Measurements from ENCODE around the gene CYSRT1.
"Not testable (repeated sequence)": the region's sequence is repeated elsewhere in the genome, so short reads cannot be mapped to it uniquely, and the experiment has no call there.

The CYSRT1 gene

DNA sequence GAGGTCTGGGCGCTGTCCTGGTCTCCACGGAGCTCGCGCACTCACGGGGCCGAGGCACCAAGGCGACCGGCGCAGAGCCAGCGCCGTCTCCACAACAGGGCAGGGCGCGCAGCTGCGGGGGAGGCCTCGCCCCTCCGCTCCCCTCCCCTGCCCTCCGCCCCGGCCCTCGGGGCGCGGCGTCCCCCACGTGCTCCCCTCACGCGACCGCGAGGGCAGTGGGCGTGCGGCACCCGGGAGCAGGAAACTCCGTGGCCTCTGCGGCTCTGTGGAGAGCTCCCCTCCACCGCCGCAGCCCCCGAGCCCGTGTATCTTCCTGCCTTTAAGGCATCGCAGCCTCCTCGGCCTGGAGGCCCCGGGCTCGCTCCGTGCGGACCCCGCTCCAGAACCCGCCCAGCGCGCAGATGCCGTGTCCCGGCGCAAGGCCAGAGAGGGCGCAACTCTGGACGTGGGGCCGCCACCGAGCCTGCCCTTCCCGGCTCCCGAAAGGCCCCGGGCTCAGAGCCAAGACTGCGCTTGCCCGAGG, 15.4 kb downstream of the CYSRT1 start:
- Mint-ChIP-seq H3K36me3 (no peaks in the 10 kb centered on the region), H3K27ac (peak overlapping the region; percentile 90), H3K4me3 (peak overlapping the region; percentile 86), H3K4me1 (peaks cover 21% of the 10 kb centered on the region), H3K9me3 (no peaks in the 10 kb centered on the region), H3K27me3 (no peaks in the 10 kb centered on the region)
- peak; percentile 26 for ATAC-seq (ENCODE audit: low read depth)
- DNase-seq (ENCODE audit: low spot score in 2 of 2) = peak in 1 of 2 donors; percentile 87

DNA sequence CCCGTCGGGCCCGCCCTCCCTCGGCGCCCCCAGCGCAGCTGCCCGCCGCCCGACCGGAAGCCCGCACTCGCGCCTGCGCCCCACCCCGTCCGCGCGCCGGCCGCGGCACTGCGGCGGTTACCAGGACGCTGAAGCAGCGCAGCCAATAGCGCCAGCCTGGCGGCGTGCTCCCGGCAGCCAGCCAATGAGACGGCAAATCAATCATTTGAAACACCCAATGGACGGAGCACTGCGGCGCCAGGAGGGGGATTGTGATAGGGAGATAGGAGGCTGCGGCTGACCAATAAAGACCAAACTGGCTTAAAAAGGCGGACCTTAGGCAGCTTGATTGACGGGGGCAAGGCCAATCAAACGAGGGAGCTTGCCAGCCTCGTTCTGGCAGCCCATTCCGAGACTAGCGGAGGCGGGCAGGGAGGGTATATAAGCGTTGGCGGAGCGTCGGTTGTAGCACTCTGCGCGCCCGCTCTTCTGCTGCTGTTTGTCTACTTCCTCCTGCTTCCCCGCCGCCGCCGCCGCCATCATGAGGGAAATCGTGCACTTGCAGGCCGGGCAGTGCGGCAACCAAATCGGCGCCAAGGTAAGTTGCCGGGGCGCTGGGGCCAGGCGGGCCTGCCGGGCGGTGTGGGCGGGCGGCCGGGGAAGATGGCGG, 16.0 kb downstream of the CYSRT1 start, which contains the start of gene TUBB4B:
Gene TUBB4B, plus strand, starts transcription at position 447 of the 649 bp plus-strand sequence. Its CDS starts 74 bp downstream, at position 521.
- peak; percentile 76 for ATAC-seq (ENCODE audit: low read depth)
- H3K4me1 Mint-ChIP-seq = peaks cover 19% of the 10 kb centered on the region
- peak within 1 kb of the TSS; percentile 90 for H3K27ac Mint-ChIP-seq
- H3K9me3 Mint-ChIP-seq = no peaks in the 10 kb centered on the region
- H3K27me3 Mint-ChIP-seq = no peaks in the 10 kb centered on the region
- H3K4me3 Mint-ChIP-seq = peak within 1 kb of the TSS; percentile 86
- no peaks in the 10 kb centered on the region for H3K36me3 Mint-ChIP-seq
- peak; percentile 90 to 95 for DNase-seq (ENCODE audit: low spot score in 2 of 2)

DNA sequence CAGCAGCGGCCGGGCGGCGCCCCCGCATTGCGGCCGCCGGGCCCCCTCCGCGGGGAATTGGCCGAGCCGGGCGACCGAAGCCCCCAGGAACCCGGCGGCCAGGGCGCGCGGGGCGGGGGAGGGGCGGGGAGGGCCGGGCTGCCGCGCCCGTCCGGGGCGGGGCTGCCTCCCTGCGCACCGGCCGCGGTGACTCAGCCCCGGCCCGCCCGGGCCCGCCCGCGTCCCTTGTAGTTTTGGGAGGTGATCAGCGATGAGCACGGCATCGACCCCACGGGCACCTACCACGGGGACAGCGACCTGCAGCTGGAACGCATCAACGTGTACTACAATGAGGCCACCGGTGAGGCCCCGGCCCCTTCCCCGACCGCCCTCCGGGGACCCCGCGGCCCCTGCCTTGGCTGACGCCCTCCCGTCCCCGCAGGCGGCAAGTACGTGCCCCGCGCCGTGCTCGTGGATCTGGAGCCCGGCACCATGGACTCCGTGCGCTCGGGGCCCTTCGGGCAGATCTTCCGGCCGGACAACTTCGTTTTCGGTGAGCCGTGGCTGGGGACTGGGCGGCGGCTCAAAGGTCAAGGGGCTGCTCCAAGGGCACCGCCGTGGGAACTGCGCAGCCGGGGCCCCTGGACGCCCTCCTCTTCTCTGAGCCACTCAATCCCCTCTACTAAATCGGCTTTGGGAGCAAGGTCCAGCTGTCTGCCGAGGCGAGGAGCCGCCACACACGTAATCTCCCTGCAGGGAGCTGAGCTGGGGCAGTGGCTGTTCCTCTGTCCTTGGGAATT, 16.7 kb downstream of the CYSRT1 start:
- peak overlapping the region; percentile 90 for H3K27ac Mint-ChIP-seq
- peak overlapping the region; percentile 72 for H3K4me3 Mint-ChIP-seq
- peak in 1 of 2 donors; percentile 42 for DNase-seq (ENCODE audit: low spot score in 2 of 2)
- H3K9me3 Mint-ChIP-seq = no peaks in the 10 kb centered on the region
- H3K36me3 Mint-ChIP-seq = no peaks in the 10 kb centered on the region
- H3K4me1 Mint-ChIP-seq = peaks cover 19% of the 10 kb centered on the region
- peak; percentile 4 for ATAC-seq (ENCODE audit: low read depth)
- H3K27me3 Mint-ChIP-seq = no peaks in the 10 kb centered on the region

DNA sequence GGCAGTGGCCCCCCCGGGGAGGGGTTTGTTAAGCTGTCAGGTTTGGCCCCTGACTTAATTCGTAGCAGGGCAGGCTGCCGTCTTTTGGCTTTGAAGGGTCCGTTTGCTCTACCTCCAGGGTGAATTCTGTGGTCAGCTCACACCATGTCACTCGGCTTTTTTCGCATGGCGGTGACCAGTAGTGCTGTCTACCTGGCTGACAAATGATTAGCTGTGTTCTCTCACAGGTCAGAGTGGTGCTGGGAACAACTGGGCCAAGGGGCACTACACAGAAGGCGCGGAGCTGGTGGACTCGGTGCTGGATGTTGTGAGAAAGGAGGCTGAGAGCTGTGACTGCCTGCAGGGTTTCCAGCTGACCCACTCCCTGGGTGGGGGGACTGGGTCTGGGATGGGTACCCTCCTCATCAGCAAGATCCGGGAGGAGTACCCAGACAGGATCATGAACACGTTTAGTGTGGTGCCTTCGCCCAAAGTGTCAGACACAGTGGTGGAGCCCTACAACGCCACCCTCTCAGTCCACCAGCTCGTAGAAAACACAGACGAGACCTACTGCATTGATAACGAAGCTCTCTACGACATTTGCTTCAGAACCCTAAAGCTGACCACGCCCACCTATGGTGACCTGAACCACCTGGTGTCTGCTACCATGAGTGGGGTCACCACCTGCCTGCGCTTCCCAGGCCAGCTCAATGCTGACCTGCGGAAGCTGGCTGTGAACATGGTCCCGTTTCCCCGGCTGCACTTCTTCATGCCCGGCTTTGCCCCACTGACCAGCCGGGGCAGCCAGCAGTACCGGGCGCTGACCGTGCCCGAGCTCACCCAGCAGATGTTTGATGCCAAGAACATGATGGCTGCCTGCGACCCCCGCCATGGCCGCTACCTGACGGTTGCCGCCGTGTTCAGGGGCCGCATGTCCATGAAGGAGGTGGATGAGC, 17.6 kb downstream of the CYSRT1 start:
- Mint-ChIP-seq H3K9me3 (no peaks in the 10 kb centered on the region), H3K4me1 (peaks cover 17% of the 10 kb centered on the region), H3K4me3 (peak overlapping the region; percentile 72), H3K27me3 (no peaks in the 10 kb centered on the region), H3K27ac (peak overlapping the region; percentile 31), H3K36me3 (no peaks in the 10 kb centered on the region)
- ATAC-seq (ENCODE audit: low read depth) (no peak), DNase-seq (ENCODE audit: low spot score in 2 of 2) (no peak)

DNA sequence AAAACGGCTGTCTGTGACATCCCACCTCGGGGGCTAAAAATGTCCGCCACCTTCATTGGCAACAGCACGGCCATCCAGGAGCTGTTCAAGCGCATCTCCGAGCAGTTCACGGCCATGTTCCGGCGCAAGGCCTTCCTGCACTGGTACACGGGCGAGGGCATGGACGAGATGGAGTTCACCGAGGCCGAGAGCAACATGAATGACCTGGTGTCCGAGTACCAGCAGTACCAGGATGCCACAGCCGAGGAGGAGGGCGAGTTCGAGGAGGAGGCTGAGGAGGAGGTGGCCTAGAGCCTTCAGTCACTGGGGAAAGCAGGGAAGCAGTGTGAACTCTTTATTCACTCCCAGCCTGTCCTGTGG, 18.3 kb downstream of the CYSRT1 start:
- H3K27me3 Mint-ChIP-seq; ATAC-seq (ENCODE audit: low read depth); H3K4me3 Mint-ChIP-seq; H3K9me3 Mint-ChIP-seq; H3K27ac Mint-ChIP-seq; H3K36me3 Mint-ChIP-seq; DNase-seq (ENCODE audit: low spot score in 2 of 2): not testable (repeated sequence)
- peaks cover 17% of the 10 kb centered on the region for H3K4me1 Mint-ChIP-seq

DNA sequence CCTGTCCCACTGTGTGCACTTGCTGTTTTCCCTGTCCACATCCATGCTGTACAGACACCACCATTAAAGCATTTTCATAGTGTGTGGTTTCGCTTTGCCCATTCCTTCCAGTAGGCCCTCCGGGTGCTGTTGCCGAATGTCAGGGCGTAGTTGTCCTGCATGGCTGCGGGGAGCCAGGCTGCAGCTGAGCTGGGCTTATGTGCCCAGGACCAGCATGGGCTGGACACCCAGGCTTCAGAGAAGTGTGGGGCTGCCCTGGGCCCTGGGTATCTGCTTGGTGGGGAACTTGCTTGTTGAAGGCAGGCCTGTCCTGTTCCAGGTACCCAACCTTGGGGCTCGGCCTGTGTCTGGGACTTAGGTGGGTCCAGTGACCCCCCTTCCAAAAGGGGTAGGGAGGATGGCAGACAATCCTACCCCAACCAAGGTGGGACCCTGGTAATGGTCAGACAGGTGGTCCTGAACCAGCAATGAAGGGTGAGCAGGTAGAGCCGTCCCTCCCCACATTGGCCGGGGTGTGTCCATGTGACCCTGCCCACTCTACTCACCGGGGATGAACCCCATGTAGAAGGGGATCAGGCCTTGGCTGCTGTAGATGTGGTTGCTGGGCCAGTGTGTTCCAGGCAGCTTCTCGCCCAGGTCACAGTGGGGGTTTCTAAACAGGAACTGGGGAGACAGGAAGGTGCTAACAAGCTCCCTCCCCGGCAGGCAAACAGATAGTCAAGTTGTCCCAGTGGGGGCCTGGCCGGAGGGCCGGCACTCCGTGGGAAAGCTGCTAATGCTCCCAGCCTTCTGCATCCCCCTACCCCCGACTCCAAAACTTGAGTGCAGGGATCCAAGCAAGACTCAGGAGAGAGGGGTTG, 18.9 kb downstream of the CYSRT1 start:
- H3K36me3 Mint-ChIP-seq = no peaks in the 10 kb centered on the region
- peak overlapping the region; percentile 63 for H3K27ac Mint-ChIP-seq
- H3K27me3 Mint-ChIP-seq = no peaks in the 10 kb centered on the region
- no peak for DNase-seq (ENCODE audit: low spot score in 2 of 2)
- peaks cover 17% of the 10 kb centered on the region for H3K4me1 Mint-ChIP-seq
- ATAC-seq (ENCODE audit: low read depth) = no peak
- H3K9me3 Mint-ChIP-seq = no peaks in the 10 kb centered on the region
- H3K4me3 Mint-ChIP-seq = no peak overlapping the region

DNA sequence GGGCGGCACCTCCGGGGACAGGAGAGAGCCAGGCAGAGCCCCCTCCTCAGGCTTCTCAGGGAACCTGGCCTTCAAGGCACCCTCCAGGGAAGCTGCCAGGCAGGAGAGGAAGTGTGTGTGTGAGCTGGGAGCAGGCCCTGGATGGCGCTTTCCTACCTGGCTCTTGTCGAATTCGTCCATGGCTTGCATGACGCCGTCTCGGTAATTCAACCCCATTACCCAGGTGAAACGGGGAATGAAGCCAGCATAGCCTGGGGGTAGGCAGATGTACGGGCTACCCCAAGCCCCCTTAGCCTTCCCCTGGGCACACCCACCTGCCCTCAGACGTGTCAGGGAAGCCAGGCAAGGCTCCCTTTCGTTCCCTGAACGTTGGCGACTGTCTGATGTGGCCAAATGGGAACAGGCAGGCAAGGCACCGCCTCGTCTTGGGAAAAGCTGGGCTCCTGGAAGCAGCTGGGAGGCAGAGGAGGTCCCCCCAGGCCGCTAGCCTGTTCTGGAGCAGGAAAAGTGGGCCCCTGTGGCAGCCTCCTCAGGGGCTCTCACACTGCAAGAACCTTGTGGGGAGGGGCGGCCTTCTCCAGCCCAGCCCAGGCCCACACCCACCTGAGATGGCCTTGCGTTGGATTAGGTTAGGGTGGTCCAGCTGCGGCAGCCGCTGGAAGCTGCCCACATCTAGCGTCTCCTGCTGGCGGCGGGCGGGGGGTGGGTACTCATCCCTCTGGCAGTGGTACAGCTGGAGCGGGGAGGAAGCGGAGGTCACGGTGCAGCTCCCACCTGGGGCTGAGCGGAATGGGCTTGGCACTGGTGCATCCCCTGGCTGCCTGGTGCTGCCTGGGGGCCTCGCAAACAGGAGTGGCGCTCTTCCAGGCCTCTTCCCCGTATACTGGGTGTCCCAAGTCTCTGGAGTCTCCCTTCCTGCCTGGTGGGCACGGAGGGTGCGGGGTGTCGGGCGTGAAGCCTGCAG, 19.8 kb downstream of the CYSRT1 start:
- DNase-seq (ENCODE audit: low spot score in 2 of 2) = no peak
- no peaks in the 10 kb centered on the region for H3K9me3 Mint-ChIP-seq
- H3K4me1 Mint-ChIP-seq = peaks cover 15% of the 10 kb centered on the region
- no peak for ATAC-seq (ENCODE audit: low read depth)
- H3K4me3 Mint-ChIP-seq = no peak overlapping the region
- H3K36me3 Mint-ChIP-seq = no peaks in the 10 kb centered on the region
- H3K27ac Mint-ChIP-seq = peak overlapping the region; percentile 63
- no peaks in the 10 kb centered on the region for H3K27me3 Mint-ChIP-seq

DNA sequence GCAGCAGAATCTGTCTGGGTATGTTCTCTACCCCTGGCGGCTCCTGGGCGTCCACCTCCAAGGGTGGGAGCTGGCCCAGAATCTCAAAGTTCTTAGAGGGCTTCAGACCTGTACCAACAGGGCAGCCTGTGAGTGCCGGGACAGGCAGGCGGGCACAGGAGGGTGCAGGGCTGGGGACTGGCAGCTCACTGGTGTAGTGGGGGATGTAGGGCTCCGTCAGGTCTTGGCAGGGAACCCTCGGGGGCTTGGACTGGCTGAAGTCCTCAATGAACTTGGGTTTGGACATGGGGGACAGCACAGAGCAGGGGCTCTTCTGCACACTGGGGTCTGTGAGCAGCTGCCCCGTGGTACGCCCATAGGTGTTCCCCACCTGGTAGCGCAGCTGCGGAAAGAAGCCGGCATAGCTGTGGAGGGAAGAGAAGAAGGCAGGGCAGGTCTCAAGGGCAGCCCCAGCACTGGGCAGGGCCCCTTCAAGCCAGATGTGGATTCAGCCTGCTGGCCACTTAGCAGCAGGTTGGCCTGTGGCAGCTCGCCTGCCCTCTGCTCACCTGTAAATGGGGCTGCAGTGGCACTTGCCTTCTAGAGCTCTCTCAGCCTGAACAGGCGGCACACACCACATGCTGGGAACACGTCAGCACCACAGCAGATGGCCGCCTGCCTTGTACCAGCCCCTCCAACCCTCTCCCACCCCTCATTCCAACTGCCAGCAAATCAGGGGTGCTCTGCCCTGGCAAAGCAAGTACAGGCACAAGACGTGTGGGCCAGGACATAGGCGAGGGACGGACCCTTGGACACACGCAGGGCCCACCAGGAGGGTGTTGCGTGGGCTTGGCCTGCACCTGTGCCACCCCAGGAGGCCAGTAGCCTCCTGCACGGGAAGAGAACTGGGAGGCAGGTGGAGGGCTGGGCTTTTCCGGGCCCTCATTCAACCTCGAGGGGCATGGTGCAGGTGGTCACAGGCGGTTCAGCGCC, 20.8 kb downstream of the CYSRT1 start:
- no peak overlapping the region for H3K4me3 Mint-ChIP-seq
- DNase-seq (ENCODE audit: low spot score in 2 of 2) = no peak
- no peaks in the 10 kb centered on the region for H3K36me3 Mint-ChIP-seq
- no peaks in the 10 kb centered on the region for H3K27me3 Mint-ChIP-seq
- no peaks in the 10 kb centered on the region for H3K9me3 Mint-ChIP-seq
- peaks cover 15% of the 10 kb centered on the region for H3K4me1 Mint-ChIP-seq
- H3K27ac Mint-ChIP-seq = no peak overlapping the region
- ATAC-seq (ENCODE audit: low read depth) = no peak

DNA sequence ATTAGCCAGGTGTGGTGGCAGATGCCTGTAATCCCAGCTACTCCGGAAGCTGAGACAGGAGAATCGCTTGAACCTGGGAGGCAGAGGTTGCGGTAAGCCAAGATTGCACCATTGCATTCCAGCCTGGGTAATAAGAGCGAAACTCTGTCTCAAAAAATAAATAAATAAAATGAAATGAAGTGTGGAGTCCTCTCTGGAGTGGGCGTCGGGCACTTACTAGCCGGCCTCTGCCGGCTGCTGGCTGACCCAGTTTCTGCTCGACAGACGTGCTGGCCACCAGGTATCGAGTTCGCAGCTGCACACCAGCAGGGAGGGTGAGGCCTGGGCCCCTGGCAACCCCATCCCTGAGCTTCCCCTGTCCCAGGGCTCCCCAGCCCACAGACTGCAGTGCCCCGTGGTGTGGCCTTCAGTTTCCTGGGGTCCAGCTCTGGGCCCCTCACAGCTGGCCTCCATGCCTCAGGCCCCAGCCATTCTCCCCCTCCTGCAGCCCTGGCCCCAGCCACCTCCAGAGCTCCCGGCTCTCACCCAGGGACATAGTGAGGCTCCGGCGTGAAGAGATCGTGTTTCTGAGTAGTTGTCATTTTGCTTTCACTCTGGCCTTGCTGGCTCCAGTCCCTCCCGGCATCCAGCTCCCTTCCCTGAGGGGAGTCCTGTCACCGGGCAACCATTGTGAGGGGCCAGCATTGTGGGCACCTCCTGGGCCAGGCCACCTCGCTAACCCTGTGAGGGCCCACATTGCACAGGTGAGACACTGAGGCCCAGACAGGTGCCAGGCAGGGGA, 22.4 kb downstream of the CYSRT1 start:
- H3K27me3 Mint-ChIP-seq = peaks cover 1% of the 10 kb centered on the region

DNA sequence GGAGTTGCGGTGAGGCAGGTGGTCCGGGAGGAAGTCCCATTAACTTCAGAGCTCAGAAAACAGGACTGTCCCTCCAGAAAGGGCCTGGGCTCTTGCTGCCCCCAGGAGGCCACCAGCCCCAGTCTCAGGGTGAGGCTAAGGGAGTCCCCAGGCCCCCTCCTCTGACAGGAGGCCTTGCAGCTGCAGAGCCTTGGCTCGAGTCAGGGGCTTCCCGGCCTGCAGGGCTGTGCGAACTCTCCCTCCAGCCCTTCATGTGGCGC, 22.9 kb downstream of the CYSRT1 start:
- DNase-seq (ENCODE audit: low spot score in 2 of 2) = no peak
- Mint-ChIP-seq H3K4me3 (no peak overlapping the region), H3K36me3 (no peaks in the 10 kb centered on the region), H3K27me3 (peaks cover 1% of the 10 kb centered on the region), H3K9me3 (no peaks in the 10 kb centered on the region), H3K4me1 (peaks cover 8% of the 10 kb centered on the region), H3K27ac (no peak overlapping the region)
- no peak for ATAC-seq (ENCODE audit: low read depth)

More for the DNA sequence above, 22.4 kb downstream of the CYSRT1 start:
- no peak overlapping the region for H3K27ac Mint-ChIP-seq
- H3K4me3 Mint-ChIP-seq = no peak overlapping the region
- H3K4me1 Mint-ChIP-seq = peaks cover 13% of the 10 kb centered on the region
- no peaks in the 10 kb centered on the region for H3K36me3 Mint-ChIP-seq
- no peaks in the 10 kb centered on the region for H3K9me3 Mint-ChIP-seq
- ATAC-seq (ENCODE audit: low read depth) (no peak), DNase-seq (ENCODE audit: low spot score in 2 of 2) (no peak)

Data from memory B cell (primary cell).